ENCODE results near the gene NPIPA7. TPM values are rescaled to one million over a fixed set of nuclear protein-coding genes. Genes with fewer than 3 reads are reported as not detected.
"Not testable (repeated sequence)": the region's sequence is repeated elsewhere in the genome, so short reads cannot be mapped to it uniquely, and the experiment has no call there.

NPIPA7 gene
- total and polyA plus RNA-seq, 10 of the 15 experiments (the other 5 are each of a cell fraction or from before 2014, with no cell fraction given): 1.1 to 18.6 (median 4.2) TPM

DNA sequence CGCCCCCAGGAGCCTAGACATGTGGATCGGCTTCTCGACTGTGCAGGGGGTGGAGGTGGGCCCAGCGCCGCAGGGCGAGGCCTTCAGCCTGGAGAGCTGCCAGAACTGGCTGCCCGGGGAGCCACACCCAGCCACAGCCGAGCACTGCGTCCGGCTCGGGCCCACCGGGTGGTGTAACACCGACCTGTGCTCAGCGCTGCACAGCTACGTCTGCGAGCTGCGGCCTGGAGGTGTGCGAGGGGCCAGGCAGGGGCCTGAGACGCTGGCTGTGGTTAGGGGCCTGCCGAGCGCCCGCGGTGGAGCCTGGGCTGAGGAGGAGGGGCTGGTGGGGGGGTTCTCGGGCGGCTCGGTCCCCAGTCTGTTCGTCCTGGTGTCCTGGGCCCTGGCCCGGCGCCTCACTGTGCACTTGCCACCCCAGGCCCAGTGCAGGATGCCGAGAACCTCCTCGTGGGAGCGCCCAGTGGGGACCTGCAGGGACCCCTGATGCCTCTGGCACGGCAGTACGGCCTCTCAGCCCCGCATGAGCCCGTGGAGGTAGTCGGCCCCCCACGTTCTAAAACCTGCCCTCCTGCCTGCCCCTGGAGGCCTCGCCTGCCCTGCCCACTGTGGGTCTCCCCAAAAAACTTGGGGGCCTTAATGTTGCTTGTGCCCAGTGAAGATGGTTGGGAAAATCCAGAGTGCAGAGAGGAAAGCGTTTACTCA, 20.2 kb upstream of the NPIPA7 start:
- SMC1A ChIA-PET (ENCODE audit: uncharacterized antibody, unreplicated experiment); FAIRE-seq: not testable (repeated sequence)

GRCh38 chr16:16363595-16363994, 15.3 kb upstream of the NPIPA7 start:
- in situ Hi-C loops (cut with MboI); FAIRE-seq; H3K36me3 ChIP-seq (ENCODE audit: control insufficient read depth in 2 of 2, insufficient read depth in 2 of 2, low read length in 1 of 2); H3K79me2 ChIP-seq (ENCODE audit: control insufficient read depth, insufficient read depth, low read length); H3K9ac ChIP-seq (ENCODE audit: control insufficient read depth, insufficient read depth, low read length); H3K4me3 ChIP-seq; CTCF ChIA-PET; H2AFZ ChIP-seq (ENCODE audit: control insufficient read depth, low read depth, low read length); DNase-seq (ENCODE audit: low read depth, low spot score); intact Hi-C loops (cut with micrococcal nuclease; ENCODE audit: unreplicated experiment); ATAC-seq; RAD21 ChIA-PET (ENCODE audit: unreplicated experiment); H3K4me1 ChIP-seq (ENCODE audit: control insufficient read depth, insufficient read depth, low read length); H4K20me1 ChIP-seq (ENCODE audit: control insufficient read depth, insufficient read depth); H3K4me2 ChIP-seq (ENCODE audit: control insufficient read depth, insufficient read depth); SMC1A ChIA-PET (ENCODE audit: uncharacterized antibody, unreplicated experiment); H3K9me3 ChIP-seq (replicated peaks; ENCODE audit: control insufficient read depth, insufficient read depth, low read length); BruUV-seq (replicated peaks); POLR2A ChIA-PET; H3K27me3 ChIP-seq (replicated peaks in 1 of 2; ENCODE audit: control insufficient read depth in 2 of 2, insufficient read depth in 2 of 2, low read length in 1 of 2); H3K27ac ChIP-seq (ENCODE audit: control insufficient read depth, insufficient read depth): not testable (repeated sequence)
- 100% methylated on average over 2 of the region's 31 CpGs for WGBS (ENCODE audit: insufficient coverage, insufficient replicate concordance, low lambda C conversion rate, missing lambda C conversion rate)

More for the DNA sequence above, 20.2 kb upstream of the NPIPA7 start:
- H3K9ac ChIP-seq (ENCODE audit: control insufficient read depth, insufficient read depth, low read length); H3K4me2 ChIP-seq (ENCODE audit: control insufficient read depth, insufficient read depth); H3K79me2 ChIP-seq (ENCODE audit: control insufficient read depth, insufficient read depth, low read length); in situ Hi-C loops (cut with MboI); RAD21 ChIA-PET (ENCODE audit: unreplicated experiment); H3K9me3 ChIP-seq (replicated peaks; ENCODE audit: control insufficient read depth, insufficient read depth, low read length); DNase-seq (ENCODE audit: low read depth, low spot score); intact Hi-C loops (cut with micrococcal nuclease; ENCODE audit: unreplicated experiment); ATAC-seq; BruUV-seq (replicated peaks); H4K20me1 ChIP-seq (ENCODE audit: control insufficient read depth, insufficient read depth); H3K36me3 ChIP-seq (ENCODE audit: control insufficient read depth in 2 of 2, insufficient read depth in 2 of 2, low read length in 1 of 2); H3K27me3 ChIP-seq (replicated peaks in 1 of 2; ENCODE audit: control insufficient read depth in 2 of 2, insufficient read depth in 2 of 2, low read length in 1 of 2); H3K4me3 ChIP-seq; H3K4me1 ChIP-seq (ENCODE audit: control insufficient read depth, insufficient read depth, low read length); H2AFZ ChIP-seq (ENCODE audit: control insufficient read depth, low read depth, low read length); H3K27ac ChIP-seq (ENCODE audit: control insufficient read depth, insufficient read depth); POLR2A ChIA-PET; CTCF ChIA-PET: not testable (repeated sequence)
- 40% methylated on average over 6 of the region's 40 CpGs for WGBS (ENCODE audit: insufficient coverage, insufficient replicate concordance, low lambda C conversion rate, missing lambda C conversion rate)

DNA sequence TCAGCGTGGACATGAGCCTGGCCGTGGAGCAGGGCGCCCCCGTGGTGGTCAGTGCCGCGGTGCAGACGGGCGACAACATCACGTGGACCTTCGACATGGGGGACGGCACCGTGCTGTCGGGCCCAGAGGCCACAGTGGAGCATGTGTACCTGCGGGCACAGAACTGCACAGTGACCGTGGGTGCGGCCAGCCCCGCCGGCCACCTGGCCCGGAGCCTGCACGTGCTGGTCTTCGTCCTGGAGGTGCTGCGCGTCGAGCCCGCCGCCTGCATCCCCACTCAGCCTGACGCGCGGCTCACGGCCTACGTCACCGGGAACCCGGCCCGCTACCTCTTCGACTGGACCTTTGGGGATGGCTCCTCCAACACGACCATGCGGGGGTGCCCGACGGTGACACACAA, 14.8 kb upstream of the NPIPA7 start:
- in situ Hi-C loops (cut with MboI); H3K4me1 ChIP-seq (ENCODE audit: control insufficient read depth, insufficient read depth, low read length); FAIRE-seq; CTCF ChIA-PET; RAD21 ChIA-PET (ENCODE audit: unreplicated experiment); H3K27me3 ChIP-seq (replicated peaks in 1 of 2; ENCODE audit: control insufficient read depth in 2 of 2, insufficient read depth in 2 of 2, low read length in 1 of 2); H3K27ac ChIP-seq (ENCODE audit: control insufficient read depth, insufficient read depth); H3K79me2 ChIP-seq (ENCODE audit: control insufficient read depth, insufficient read depth, low read length); H4K20me1 ChIP-seq (ENCODE audit: control insufficient read depth, insufficient read depth); ATAC-seq; H3K36me3 ChIP-seq (ENCODE audit: control insufficient read depth in 2 of 2, insufficient read depth in 2 of 2, low read length in 1 of 2); H2AFZ ChIP-seq (ENCODE audit: control insufficient read depth, low read depth, low read length); intact Hi-C loops (cut with micrococcal nuclease; ENCODE audit: unreplicated experiment); SMC1A ChIA-PET (ENCODE audit: uncharacterized antibody, unreplicated experiment); DNase-seq (ENCODE audit: low read depth, low spot score); H3K4me3 ChIP-seq; H3K9me3 ChIP-seq (replicated peaks; ENCODE audit: control insufficient read depth, insufficient read depth, low read length); POLR2A ChIA-PET; H3K9ac ChIP-seq (ENCODE audit: control insufficient read depth, insufficient read depth, low read length); H3K4me2 ChIP-seq (ENCODE audit: control insufficient read depth, insufficient read depth); BruUV-seq (replicated peaks): not testable (repeated sequence)
- no CpG with 5 or more reads among the region's 39 CpGs for WGBS (ENCODE audit: insufficient coverage, insufficient replicate concordance, low lambda C conversion rate, missing lambda C conversion rate)

DNA sequence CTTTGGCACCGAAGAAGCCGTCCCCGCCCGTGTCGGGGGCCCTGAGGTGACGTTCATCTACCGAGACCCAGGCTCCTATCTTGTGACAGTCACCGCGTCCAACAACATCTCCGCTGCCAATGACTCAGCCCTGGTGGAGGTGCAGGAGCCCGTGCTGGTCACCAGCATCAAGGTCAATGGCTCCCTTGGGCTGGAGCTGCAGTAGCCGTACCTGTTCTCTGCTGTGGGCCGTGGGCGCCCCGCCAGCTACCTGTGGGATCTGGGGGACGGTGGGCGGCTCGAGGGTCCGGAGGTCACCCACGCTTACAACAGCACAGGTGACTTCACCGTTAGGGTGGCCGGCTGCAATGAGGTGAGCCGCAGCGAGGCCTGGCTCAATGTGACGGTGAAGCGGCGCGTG, 14.2 kb upstream of the NPIPA7 start:
- POLR2A ChIA-PET; CTCF ChIA-PET; H3K79me2 ChIP-seq (ENCODE audit: control insufficient read depth, insufficient read depth, low read length); H3K36me3 ChIP-seq (ENCODE audit: control insufficient read depth in 2 of 2, insufficient read depth in 2 of 2, low read length in 1 of 2); H3K4me1 ChIP-seq (ENCODE audit: control insufficient read depth, insufficient read depth, low read length); H3K9me3 ChIP-seq (replicated peaks; ENCODE audit: control insufficient read depth, insufficient read depth, low read length); FAIRE-seq; RAD21 ChIA-PET (ENCODE audit: unreplicated experiment); H2AFZ ChIP-seq (ENCODE audit: control insufficient read depth, low read depth, low read length); H4K20me1 ChIP-seq (ENCODE audit: control insufficient read depth, insufficient read depth); H3K9ac ChIP-seq (ENCODE audit: control insufficient read depth, insufficient read depth, low read length); in situ Hi-C loops (cut with MboI); intact Hi-C loops (cut with micrococcal nuclease; ENCODE audit: unreplicated experiment); DNase-seq (ENCODE audit: low read depth, low spot score); H3K4me2 ChIP-seq (ENCODE audit: control insufficient read depth, insufficient read depth); H3K27me3 ChIP-seq (replicated peaks in 1 of 2; ENCODE audit: control insufficient read depth in 2 of 2, insufficient read depth in 2 of 2, low read length in 1 of 2); BruUV-seq (replicated peaks); H3K27ac ChIP-seq (ENCODE audit: control insufficient read depth, insufficient read depth); ATAC-seq; H3K4me3 ChIP-seq; SMC1A ChIA-PET (ENCODE audit: uncharacterized antibody, unreplicated experiment): not testable (repeated sequence)
- WGBS (ENCODE audit: insufficient coverage, insufficient replicate concordance, low lambda C conversion rate, missing lambda C conversion rate): 65% methylated on average over 3 of the region's 28 CpGs
